Neural crest cell (in vitro differentiated cells): Measurements from ENCODE around the gene IARS2. TPM values are rescaled to one million over a fixed set of nuclear protein-coding genes. Genes with fewer than 3 reads are reported as not detected.

Source experiments
- DNase-seq: peaks from one replicate; pipeline ENCODE4 v3.0.0; 2021; ENCODE audit warnings: low read depth, mixed read lengths, low spot score
- H3K27ac Mint-ChIP-seq: one replicate; pipeline ENCODE4 v1.8.0; 2021; ENCODE audit warnings: mild to moderate bottlenecking, mixed read lengths; ENCODE audit not compliant: unreplicated experiment
- H3K27me3 Mint-ChIP-seq: 2 replicates; pipeline ENCODE4 v1.8.0; 2021; ENCODE audit warnings: low read depth, mild to moderate bottlenecking, mixed read lengths
- H3K36me3 Mint-ChIP-seq: 2 replicates; pipeline ENCODE4 v1.8.0; 2021; ENCODE audit warnings: low read depth, mild to moderate bottlenecking, mixed read lengths
- H3K4me1 Mint-ChIP-seq: 2 replicates; pipeline ENCODE4 v1.8.0; 2021; ENCODE audit warnings: mixed read lengths
- H3K4me3 Mint-ChIP-seq: one replicate; pipeline ENCODE4 v1.8.0; 2021; ENCODE audit warnings: mild to moderate bottlenecking, mixed read lengths
- H3K9me3 Mint-ChIP-seq: 2 replicates; pipeline ENCODE4 v1.8.0; 2021; ENCODE audit warnings: mixed read lengths
- CTCF ChIP-seq: fragments of 200-600 bp; sonication (generic); conservative IDR thresholded peaks from 2 replicates; pipeline ENCODE4 v1.5.0; 2021; ENCODE audit warnings: antibody characterized with exemption, mild to moderate bottlenecking
- total RNA-seq: library from RNA; stranded (reverse); gene quantifications from 2 replicates; pipeline ENCODE4 v1.2.1, GENCODE V29; 2021

IARS2 gene
- total RNA-seq, 1 donor from 2014 or later, result 65.1 TPM

GRCh38 chr1:220170836-220171526, 77.0 kb downstream of the IARS2 start:
- Mint-ChIP-seq H3K27ac (no peak overlapping the region), H3K36me3 (peaks cover 18% of the 10 kb centered on the region), H3K4me3 (no peak overlapping the region), H3K9me3 (no peaks in the 10 kb centered on the region), H3K27me3 (no peaks in the 10 kb centered on the region), H3K4me1 (no peaks in the 10 kb centered on the region)
- TF ChIP-seq CTCF, result no peak
- no peak for DNase-seq

GRCh38 chr1:220176540-220176939, 82.6 kb downstream of the IARS2 start:
- no peak for TF ChIP-seq CTCF
- H3K36me3 Mint-ChIP-seq, result peaks cover 24% of the 10 kb centered on the region
- H3K4me3 Mint-ChIP-seq, result no peak overlapping the region
- DNase-seq, result no peak
- no peaks in the 10 kb centered on the region for H3K9me3 Mint-ChIP-seq
- H3K27me3 Mint-ChIP-seq, result no peaks in the 10 kb centered on the region
- no peaks in the 10 kb centered on the region for H3K4me1 Mint-ChIP-seq
- H3K27ac Mint-ChIP-seq, result no peak overlapping the region

GRCh38 chr1:220182111-220182510, 88.2 kb downstream of the IARS2 start:
- no peaks in the 10 kb centered on the region for H3K4me1 Mint-ChIP-seq

GRCh38 chr1:220182656-220183055, 88.7 kb downstream of the IARS2 start:
- Mint-ChIP-seq H3K4me3 (no peak overlapping the region), H3K4me1 (no peaks in the 10 kb centered on the region), H3K9me3 (no peaks in the 10 kb centered on the region), H3K27me3 (no peaks in the 10 kb centered on the region), H3K36me3 (peaks cover 20% of the 10 kb centered on the region), H3K27ac (no peak overlapping the region)
- no peak for TF ChIP-seq CTCF
- no peak for DNase-seq

More at GRCh38 chr1:220182111-220182510, 88.2 kb downstream of the IARS2 start:
- no peak for TF ChIP-seq CTCF
- Mint-ChIP-seq H3K36me3 (peaks cover 19% of the 10 kb centered on the region), H3K27me3 (no peaks in the 10 kb centered on the region), H3K27ac (no peak overlapping the region), H3K9me3 (no peaks in the 10 kb centered on the region), H3K4me3 (no peak overlapping the region)
- DNase-seq, result no peak

- Mint-ChIP-seq H3K4me1 (no peaks in the 10 kb centered on the region), H3K9me3 (no peaks in the 10 kb centered on the region), H3K4me3 (no peak overlapping the region), H3K27me3 (no peaks in the 10 kb centered on the region), H3K36me3 (peaks cover 17% of the 10 kb centered on the region), H3K27ac (no peak overlapping the region)
- no peak for DNase-seq
- no peak for TF ChIP-seq CTCF
These were observed 90.6 kb downstream of the IARS2 start for GRCh38 chr1:220184506-220184905.
